ENCODE results near the gene CD4.
"Not testable (repeated sequence)": the region's sequence is repeated elsewhere in the genome, so short reads cannot be mapped to it uniquely, and the experiment has no call there.

CD4 gene

GRCh38 chr12:6847676-6848075, 58.3 kb downstream of the CD4 start:
- DNase-seq (ENCODE audit: low read depth), result no peak

- DNase-seq (ENCODE audit: low read depth), result no peak
Measured at GRCh38 chr12:6849427-6849826, 60.1 kb downstream of the CD4 start.

- no peak for DNase-seq (ENCODE audit: low read depth)
Measured at GRCh38 chr12:6849976-6850560, 60.7 kb downstream of the CD4 start.

GRCh38 chr12:6850796-6851152, 61.4 kb downstream of the CD4 start:
- no peak for DNase-seq (ENCODE audit: low read depth)

GRCh38 chr12:6851153-6851920, 62.0 kb downstream of the CD4 start, which contains the start of gene CDCA3:
Gene CDCA3, minus strand, starts transcription at chr12:6851286. Its CDS starts 334 bp downstream, at chr12:6850952.
- peak; percentile 97 for DNase-seq (ENCODE audit: low read depth)

- peak; percentile 98 for DNase-seq (ENCODE audit: low read depth)
Measured at GRCh38 chr12:6851921-6852650, 62.8 kb downstream of the CD4 start, which contains the start of gene USP5. Gene USP5, plus strand, starts transcription at chr12:6852150. Its CDS starts 30 bp downstream, at chr12:6852180.

GRCh38 chr12:6852651-6853354, 63.5 kb downstream of the CD4 start:
- DNase-seq (ENCODE audit: low read depth), result no peak

GRCh38 chr12:6853626-6854025, 64.3 kb downstream of the CD4 start:
- DNase-seq (ENCODE audit: low read depth), result no peak

GRCh38 chr12:6854036-6854435, 64.7 kb downstream of the CD4 start:
- DNase-seq (ENCODE audit: low read depth), result no peak

- no peak for DNase-seq (ENCODE audit: low read depth)
Measured at GRCh38 chr12:6855322-6855721, 66.0 kb downstream of the CD4 start.

- DNase-seq (ENCODE audit: low read depth), result no peak
Measured at GRCh38 chr12:6858799-6859198, 69.5 kb downstream of the CD4 start.

- no peak for DNase-seq (ENCODE audit: low read depth)
Measured at GRCh38 chr12:6860116-6860515, 70.8 kb downstream of the CD4 start.

GRCh38 chr12:6860942-6861341, 71.6 kb downstream of the CD4 start:
- no peak for DNase-seq (ENCODE audit: low read depth)

GRCh38 chr12:6861391-6861790, 72.1 kb downstream of the CD4 start:
- DNase-seq (ENCODE audit: low read depth), result no peak

GRCh38 chr12:6863033-6863432, 73.7 kb downstream of the CD4 start:
- no peak for DNase-seq (ENCODE audit: low read depth)

GRCh38 chr12:6863586-6864321, 74.4 kb downstream of the CD4 start:
- no peak for DNase-seq (ENCODE audit: low read depth)

- DNase-seq (ENCODE audit: low read depth), result not testable (repeated sequence)
Measured at GRCh38 chr12:6865307-6865706, 76.0 kb downstream of the CD4 start.

GRCh38 chr12:6866163-6866919, 77.0 kb downstream of the CD4 start:
- DNase-seq (ENCODE audit: low read depth), result no peak

- DNase-seq (ENCODE audit: low read depth), result no peak
Measured at GRCh38 chr12:6866920-6867412, 77.6 kb downstream of the CD4 start.

GRCh38 chr12:6867413-6868210, 78.3 kb downstream of the CD4 start, which contains the start of gene TPI1:
Gene TPI1, plus strand, starts transcription at chr12:6867531. Its CDS starts 36 bp downstream, at chr12:6867567.
- DNase-seq (ENCODE audit: low read depth), result no peak
